Measurements from ENCODE around the gene LCMT1.
"Not testable (repeated sequence)": the region's sequence is repeated elsewhere in the genome, so short reads cannot be mapped to it uniquely, and the experiment has no call there.

LCMT1 gene

GRCh38 chr16:25141648-25142047 is 30.1 kb downstream of the LCMT1 start:
- DNase-seq (ENCODE audit: low read depth in 2 of 2), result peak; percentile 33 to 39

GRCh38 chr16:25143928-25144327 is 32.4 kb downstream of the LCMT1 start:
- no peak for DNase-seq (ENCODE audit: low read depth in 2 of 2)

- DNase-seq (ENCODE audit: low read depth in 2 of 2), result no peak
These were observed 37.1 kb downstream of the LCMT1 start for GRCh38 chr16:25148568-25149215.

GRCh38 chr16:25151996-25152395 is 40.5 kb downstream of the LCMT1 start:
- no peak for DNase-seq (ENCODE audit: low read depth in 2 of 2)

- DNase-seq (ENCODE audit: low read depth in 2 of 2), result no peak
These were observed 44.3 kb downstream of the LCMT1 start for GRCh38 chr16:25155553-25156460.

- DNase-seq (ENCODE audit: low read depth in 2 of 2), result no peak
These were observed 45.8 kb downstream of the LCMT1 start for GRCh38 chr16:25157271-25157875.

- no peak for DNase-seq (ENCODE audit: low read depth in 2 of 2)
These were observed 46.9 kb downstream of the LCMT1 start for GRCh38 chr16:25158401-25158800.

- no peak for DNase-seq (ENCODE audit: low read depth in 2 of 2)
These were observed 50.3 kb downstream of the LCMT1 start for GRCh38 chr16:25161753-25162367.

- DNase-seq (ENCODE audit: low read depth in 2 of 2), result no peak
These were observed 52.1 kb downstream of the LCMT1 start for GRCh38 chr16:25163683-25164082.

- DNase-seq (ENCODE audit: low read depth in 2 of 2), result no peak
These were observed 53.7 kb downstream of the LCMT1 start for GRCh38 chr16:25165284-25165683.

GRCh38 chr16:25167920-25168319 is 56.4 kb downstream of the LCMT1 start:
- DNase-seq (ENCODE audit: low read depth in 2 of 2), result not testable (repeated sequence)

- no peak for DNase-seq (ENCODE audit: low read depth in 2 of 2)
These were observed 59.8 kb downstream of the LCMT1 start for GRCh38 chr16:25171390-25171789.

- DNase-seq (ENCODE audit: low read depth in 2 of 2), result no peak
These were observed 61.3 kb downstream of the LCMT1 start for GRCh38 chr16:25172831-25173230.

GRCh38 chr16:25174285-25174684 is 62.7 kb downstream of the LCMT1 start:
- DNase-seq (ENCODE audit: low read depth in 2 of 2), result no peak

GRCh38 chr16:25176136-25176535 is 64.6 kb downstream of the LCMT1 start:
- DNase-seq (ENCODE audit: low read depth in 2 of 2), result no peak

- DNase-seq (ENCODE audit: low read depth in 2 of 2), result no peak
These were observed 65.9 kb downstream of the LCMT1 start for GRCh38 chr16:25177512-25177830.

- DNase-seq (ENCODE audit: low read depth in 2 of 2), result no peak
These were observed 66.5 kb downstream of the LCMT1 start for GRCh38 chr16:25177831-25178688.

GRCh38 chr16:25181236-25181635 is 69.7 kb downstream of the LCMT1 start:
- DNase-seq (ENCODE audit: low read depth in 2 of 2), result not testable (repeated sequence)

- DNase-seq (ENCODE audit: low read depth in 2 of 2), result no peak
These were observed 73.2 kb downstream of the LCMT1 start for GRCh38 chr16:25184771-25185170.

- DNase-seq (ENCODE audit: low read depth in 2 of 2), result no peak
These were observed 75.9 kb downstream of the LCMT1 start for GRCh38 chr16:25187491-25187795.

- DNase-seq (ENCODE audit: low read depth in 2 of 2), result no peak
These were observed 77.8 kb downstream of the LCMT1 start for GRCh38 chr16:25189305-25189704.

- peak in 1 of 2 experiments; percentile 22 for DNase-seq (ENCODE audit: low read depth in 2 of 2)
These were observed 80.6 kb downstream of the LCMT1 start for GRCh38 chr16:25192096-25192495.
